Measurements from ENCODE around the gene PHF2.

PHF2 gene

GRCh38 chr9:93645921-93646639, 69.7 kb downstream of the PHF2 start:
- DNase-seq (ENCODE audit: low read depth, low spot score) = no peak
- no peak overlapping the region for H3K27ac ChIP-seq

GRCh38 chr9:93646640-93647178, 70.3 kb downstream of the PHF2 start:
- no peak for DNase-seq (ENCODE audit: low read depth, low spot score)
- H3K27ac ChIP-seq = no peak overlapping the region

- DNase-seq (ENCODE audit: low read depth, low spot score) = no peak
- H3K27ac ChIP-seq = no peak overlapping the region
Measured at GRCh38 chr9:93648181-93648580, 71.8 kb downstream of the PHF2 start.

- H3K27ac ChIP-seq = no peak overlapping the region
- DNase-seq (ENCODE audit: low read depth, low spot score) = no peak
Measured at GRCh38 chr9:93648836-93649235, 72.5 kb downstream of the PHF2 start.

GRCh38 chr9:93649610-93650261, 73.4 kb downstream of the PHF2 start:
- H3K27ac ChIP-seq = no peak overlapping the region
- no peak for DNase-seq (ENCODE audit: low read depth, low spot score)

GRCh38 chr9:93650448-93650847, 74.1 kb downstream of the PHF2 start:
- no peak for DNase-seq (ENCODE audit: low read depth, low spot score)
- H3K27ac ChIP-seq = no peak overlapping the region

- no peak for DNase-seq (ENCODE audit: low read depth, low spot score)
Measured at GRCh38 chr9:93651521-93651950, 75.2 kb downstream of the PHF2 start.

GRCh38 chr9:93652604-93653592, 76.5 kb downstream of the PHF2 start:
- no peak for DNase-seq (ENCODE audit: low read depth, low spot score)
- no peak overlapping the region for H3K27ac ChIP-seq

More at GRCh38 chr9:93651521-93651950, 75.2 kb downstream of the PHF2 start:
- no peak overlapping the region for H3K27ac ChIP-seq

GRCh38 chr9:93653760-93654159, 77.4 kb downstream of the PHF2 start:
- H3K27ac ChIP-seq = no peak overlapping the region
- DNase-seq (ENCODE audit: low read depth, low spot score) = no peak

GRCh38 chr9:93654351-93654961, 78.1 kb downstream of the PHF2 start:
- no peak overlapping the region for H3K27ac ChIP-seq
- DNase-seq (ENCODE audit: low read depth, low spot score) = no peak

GRCh38 chr9:93655621-93656425, 79.4 kb downstream of the PHF2 start:
- no peak for DNase-seq (ENCODE audit: low read depth, low spot score)
- no peak overlapping the region for H3K27ac ChIP-seq

GRCh38 chr9:93656426-93657239, 80.2 kb downstream of the PHF2 start:
- H3K27ac ChIP-seq = no peak overlapping the region
- no peak for DNase-seq (ENCODE audit: low read depth, low spot score)

GRCh38 chr9:93657331-93658111, 81.1 kb downstream of the PHF2 start:
- no peak overlapping the region for H3K27ac ChIP-seq
- DNase-seq (ENCODE audit: low read depth, low spot score) = no peak

GRCh38 chr9:93658184-93658925, 82.0 kb downstream of the PHF2 start:
- DNase-seq (ENCODE audit: low read depth, low spot score) = no peak
- H3K27ac ChIP-seq = no peak overlapping the region

- DNase-seq (ENCODE audit: low read depth, low spot score) = no peak
- H3K27ac ChIP-seq = no peak overlapping the region
Measured at GRCh38 chr9:93659044-93659836, 82.9 kb downstream of the PHF2 start.

- peak; percentile 8 for DNase-seq (ENCODE audit: low read depth, low spot score)
- H3K27ac ChIP-seq = no peak overlapping the region
Measured at GRCh38 chr9:93659837-93660177, 83.4 kb downstream of the PHF2 start.

Measured in epithelial cell of prostate (primary cell).